Measurements from ENCODE around the gene DYNC2LI1. TPM values are rescaled to one million over a fixed set of nuclear protein-coding genes. Genes with fewer than 3 reads are reported as not detected.
A peak's percentile ranks its signal among the peaks of the same experiment; 100 is the strongest.

The DYNC2LI1 gene
- polyA plus RNA-seq, 6 donors from 2014 or later = 3.1 to 8.1 (median 6.3) TPM

DNA sequence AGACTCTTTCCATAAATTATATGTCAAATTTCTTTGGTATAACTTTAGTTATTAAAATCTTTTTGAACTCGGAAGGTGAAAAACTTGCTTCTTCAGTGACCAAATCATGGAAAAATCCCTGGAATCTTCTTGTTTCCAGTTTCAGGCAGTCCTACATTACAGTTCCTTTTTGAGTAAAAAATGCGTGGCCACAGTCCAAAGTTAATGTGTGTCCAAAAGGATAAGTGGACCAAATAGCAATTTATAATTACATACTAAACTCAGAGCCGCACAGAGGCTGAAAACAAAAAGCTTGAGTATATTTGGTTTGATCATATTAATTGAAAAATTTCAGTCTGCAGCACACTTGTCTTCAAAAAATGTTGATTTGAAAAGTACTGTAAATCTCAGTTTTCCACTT, 28.4 kb upstream of the DYNC2LI1 start:
- Mint-ChIP-seq H3K36me3 (no peaks in the 10 kb centered on the region), H3K4me3 (no peak overlapping the region), H3K4me1 (no peaks in the 10 kb centered on the region), H3K9me3 (no peaks in the 10 kb centered on the region), H3K27ac (no peak overlapping the region), H3K27me3 (peaks cover 5 to 9% (median 8%) of the 10 kb centered on the region in 3 donors)
- ATAC-seq (ENCODE audit: low read depth in 2 of 2) (no peak), DNase-seq (no peak)

DNA sequence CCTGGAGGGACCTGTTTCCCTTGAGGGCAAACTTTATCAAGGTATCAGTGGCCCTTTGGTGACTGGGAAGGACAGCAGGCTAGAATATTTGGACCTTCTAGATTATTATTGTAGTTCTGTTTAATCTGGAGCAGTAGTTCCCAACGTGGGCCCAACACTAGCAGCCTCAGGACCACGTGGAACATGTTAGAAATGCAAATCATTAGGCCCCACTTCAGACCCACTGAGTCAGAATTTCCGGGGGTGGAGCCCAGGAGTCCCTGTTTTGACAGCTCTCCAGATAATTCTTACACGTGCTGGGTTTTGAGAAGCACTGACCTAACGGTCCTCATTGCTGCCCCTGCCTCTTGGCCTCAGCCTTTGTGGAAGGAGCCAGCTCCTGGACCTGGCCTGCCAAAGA, 25.5 kb upstream of the DYNC2LI1 start:
- DNase-seq (no peak), ATAC-seq (ENCODE audit: low read depth in 2 of 2) (no peak)
- H3K27ac Mint-ChIP-seq = no peak overlapping the region
- H3K27me3 Mint-ChIP-seq = peaks cover 7 to 8% (median 8%) of the 10 kb centered on the region in 3 donors
- no peaks in the 10 kb centered on the region for H3K9me3 Mint-ChIP-seq
- no peaks in the 10 kb centered on the region for H3K36me3 Mint-ChIP-seq
- H3K4me3 Mint-ChIP-seq = no peak overlapping the region
- H3K4me1 Mint-ChIP-seq = no peaks in the 10 kb centered on the region

DNA sequence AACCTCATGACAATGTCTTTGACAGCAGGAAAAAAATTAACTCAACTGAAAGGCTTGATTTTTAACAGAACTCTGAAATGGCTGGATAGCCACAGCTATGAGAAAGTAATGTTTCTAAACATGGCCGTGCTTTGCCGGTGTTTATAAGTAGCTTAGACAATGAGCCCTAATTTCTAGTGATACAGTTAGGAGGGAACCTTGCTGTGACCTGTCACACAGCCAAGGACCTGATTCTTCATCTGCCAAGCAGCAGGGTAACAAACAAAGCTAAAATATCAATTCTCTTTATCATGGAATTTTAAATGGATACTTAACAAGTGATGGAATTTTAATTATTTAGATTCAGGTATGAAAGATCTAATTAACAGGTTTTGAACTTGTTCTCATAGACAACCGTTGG, 24.3 kb upstream of the DYNC2LI1 start:
- no peak overlapping the region for H3K27ac Mint-ChIP-seq
- no peaks in the 10 kb centered on the region for H3K36me3 Mint-ChIP-seq
- H3K4me3 Mint-ChIP-seq = no peak overlapping the region
- DNase-seq = no peak
- H3K27me3 Mint-ChIP-seq = peaks cover 8 to 13% (median 8%) of the 10 kb centered on the region in 3 donors
- ATAC-seq (ENCODE audit: low read depth in 2 of 2) = no peak
- H3K4me1 Mint-ChIP-seq = no peaks in the 10 kb centered on the region
- no peaks in the 10 kb centered on the region for H3K9me3 Mint-ChIP-seq

DNA sequence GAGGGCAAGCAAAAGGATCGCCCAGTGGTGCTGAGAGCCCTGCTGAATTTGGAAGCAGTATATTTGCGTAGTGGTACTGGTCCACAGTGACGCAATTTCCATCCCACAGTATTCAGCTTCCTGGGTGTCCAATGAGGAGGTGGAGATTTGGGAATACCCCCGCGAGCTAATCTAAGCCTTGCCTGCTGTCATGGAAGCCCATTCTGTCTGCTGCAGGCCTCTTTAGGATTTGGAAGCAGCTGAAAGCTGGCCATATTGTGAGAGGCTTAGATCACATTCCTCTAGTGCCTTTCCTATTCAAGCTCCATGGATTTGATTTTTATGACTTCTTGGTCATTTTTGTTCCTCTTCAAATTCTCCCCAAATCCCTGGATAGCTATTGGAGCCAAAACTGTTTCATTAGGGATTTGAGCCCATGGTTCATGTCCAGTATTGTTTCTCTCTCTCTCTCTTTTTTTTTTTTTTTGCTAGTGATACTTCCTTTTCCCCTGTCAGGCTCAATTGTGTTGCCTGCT, 22.3 kb upstream of the DYNC2LI1 start:
- H3K27ac Mint-ChIP-seq = no peak overlapping the region
- DNase-seq (no peak), ATAC-seq (ENCODE audit: low read depth in 2 of 2) (no peak)
- H3K4me1 Mint-ChIP-seq = no peaks in the 10 kb centered on the region
- no peak overlapping the region for H3K4me3 Mint-ChIP-seq
- H3K27me3 Mint-ChIP-seq = peaks cover 8 to 20% (median 16%) of the 10 kb centered on the region in 3 donors
- H3K9me3 Mint-ChIP-seq = no peaks in the 10 kb centered on the region
- no peaks in the 10 kb centered on the region for H3K36me3 Mint-ChIP-seq

DNA sequence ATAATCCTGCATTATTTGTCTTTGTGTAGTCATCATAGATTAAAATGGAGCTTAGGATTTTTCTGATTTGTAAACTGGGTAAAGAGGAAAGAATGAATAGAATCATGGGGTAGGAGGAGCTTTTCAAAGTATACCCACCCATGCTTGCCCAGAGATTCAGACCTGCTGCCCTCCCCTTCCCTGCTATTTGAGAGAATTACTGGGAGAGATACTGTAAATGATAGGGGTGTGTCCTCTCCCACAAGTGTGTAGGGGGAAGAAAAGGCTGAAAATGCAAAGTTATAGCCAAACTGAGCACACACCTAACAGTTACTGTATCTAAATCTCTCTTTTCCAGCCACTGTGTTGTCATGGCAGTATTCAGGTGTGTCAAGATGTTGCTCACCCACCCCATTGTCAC, 21.5 kb upstream of the DYNC2LI1 start:
- Mint-ChIP-seq H3K4me1 (no peaks in the 10 kb centered on the region), H3K27ac (no peak overlapping the region), H3K9me3 (no peaks in the 10 kb centered on the region), H3K27me3 (peaks cover 8 to 20% (median 16%) of the 10 kb centered on the region in 3 donors), H3K4me3 (no peak overlapping the region), H3K36me3 (no peaks in the 10 kb centered on the region)
- DNase-seq (no peak), ATAC-seq (ENCODE audit: low read depth in 2 of 2) (no peak)

DNA sequence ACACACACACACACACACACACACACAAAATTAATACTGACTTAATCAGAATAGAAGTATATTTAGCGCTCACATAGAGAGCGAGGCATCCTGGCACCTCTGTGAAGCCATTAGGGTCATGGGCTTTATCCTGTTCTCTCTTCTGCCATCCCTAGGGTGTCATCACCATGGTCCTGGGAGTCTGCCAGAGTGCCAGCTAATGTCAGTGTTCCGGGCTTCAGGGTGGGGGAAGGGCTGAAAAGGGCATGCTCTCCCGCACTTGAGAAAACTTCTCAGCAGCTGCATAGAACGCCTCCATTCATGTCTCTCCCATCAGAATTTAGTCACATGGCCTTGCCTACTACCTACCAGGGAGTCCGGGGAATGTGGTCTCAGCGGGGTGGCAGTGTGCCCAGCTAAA, 19.7 kb upstream of the DYNC2LI1 start:
- no peak for DNase-seq
- no peaks in the 10 kb centered on the region for H3K4me1 Mint-ChIP-seq
- peaks cover 8 to 20% (median 16%) of the 10 kb centered on the region in 3 donors for H3K27me3 Mint-ChIP-seq
- H3K36me3 Mint-ChIP-seq = no peaks in the 10 kb centered on the region
- H3K9me3 Mint-ChIP-seq = no peaks in the 10 kb centered on the region
- no peak overlapping the region for H3K27ac Mint-ChIP-seq
- ATAC-seq (ENCODE audit: low read depth in 2 of 2) = no peak
- no peak overlapping the region for H3K4me3 Mint-ChIP-seq

DNA sequence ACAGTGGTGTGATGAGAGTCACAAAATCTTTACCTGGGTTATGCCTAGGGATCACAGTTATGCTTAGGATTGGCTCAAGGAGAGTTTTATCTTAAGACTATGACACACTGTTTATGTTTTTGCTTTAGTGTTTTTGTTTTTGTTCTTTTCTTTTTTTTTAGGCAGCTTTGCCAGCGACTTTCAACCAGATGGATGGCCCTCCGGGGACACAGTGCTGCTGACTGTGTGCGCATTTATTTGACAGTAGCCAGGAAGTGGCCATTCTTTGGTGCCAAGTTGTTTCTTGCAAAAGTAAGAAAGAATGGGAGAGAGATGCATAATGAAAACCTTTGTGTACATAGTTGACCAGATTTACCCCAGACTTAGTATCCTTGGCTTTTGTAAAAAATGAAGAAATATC, 15.1 kb upstream of the DYNC2LI1 start:
- H3K4me3 Mint-ChIP-seq = no peak overlapping the region
- H3K27me3 Mint-ChIP-seq = peaks cover 0 to 13% (median 8%) of the 10 kb centered on the region in 3 donors
- H3K9me3 Mint-ChIP-seq = no peaks in the 10 kb centered on the region
- H3K4me1 Mint-ChIP-seq = no peaks in the 10 kb centered on the region
- no peak for ATAC-seq (ENCODE audit: low read depth in 2 of 2)
- DNase-seq = no peak
- H3K27ac Mint-ChIP-seq = no peak overlapping the region
- no peaks in the 10 kb centered on the region for H3K36me3 Mint-ChIP-seq

DNA sequence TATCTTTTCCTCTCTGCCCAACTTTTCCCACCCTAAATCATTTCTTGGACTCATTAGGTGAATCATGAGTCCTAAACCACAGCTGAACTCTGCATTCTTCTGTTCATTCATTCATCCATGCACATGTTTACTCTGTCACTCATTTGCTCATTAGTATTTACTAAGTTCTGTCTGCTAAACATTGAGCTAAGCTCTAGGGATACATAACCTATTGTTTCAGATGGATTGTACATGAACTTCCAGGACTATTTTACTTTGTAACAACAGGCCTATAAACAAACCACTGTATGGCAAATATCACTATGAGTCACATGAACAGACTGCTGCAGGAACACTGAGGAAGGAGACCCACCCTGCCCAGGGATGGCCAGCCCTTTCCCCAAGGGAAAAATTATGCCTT, 14.6 kb upstream of the DYNC2LI1 start:
- no peaks in the 10 kb centered on the region for H3K4me1 Mint-ChIP-seq
- peaks cover 0 to 11% (median 8%) of the 10 kb centered on the region in 3 donors for H3K27me3 Mint-ChIP-seq
- H3K36me3 Mint-ChIP-seq = no peaks in the 10 kb centered on the region
- DNase-seq (no peak), ATAC-seq (ENCODE audit: low read depth in 2 of 2) (no peak)
- H3K4me3 Mint-ChIP-seq = no peak overlapping the region
- H3K9me3 Mint-ChIP-seq = no peaks in the 10 kb centered on the region
- no peak overlapping the region for H3K27ac Mint-ChIP-seq

DNA sequence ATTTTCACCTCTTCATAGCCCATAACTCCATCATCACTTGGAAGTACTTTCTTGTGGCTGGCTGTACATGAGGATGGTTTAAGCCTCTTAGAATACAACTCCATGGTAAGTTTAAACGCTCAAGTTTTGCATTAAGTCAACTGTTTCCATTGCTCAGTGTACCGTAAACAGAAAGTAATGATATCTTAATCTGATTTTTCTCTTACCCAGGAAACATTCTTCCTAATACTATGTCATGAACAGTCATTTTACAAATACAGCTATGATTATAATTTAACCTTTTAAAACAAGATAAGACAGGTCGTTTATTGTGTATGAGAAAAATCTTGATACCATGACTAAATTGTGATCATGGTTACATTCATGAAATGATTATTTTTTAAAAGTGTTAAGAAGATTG, 11.6 kb upstream of the DYNC2LI1 start:
- H3K9me3 Mint-ChIP-seq = peaks cover 0 to 3% (median 0%) of the 10 kb centered on the region in 7 donors
- H3K4me3 Mint-ChIP-seq = no peak overlapping the region
- no peak for DNase-seq
- H3K27ac Mint-ChIP-seq = no peak overlapping the region
- ATAC-seq (ENCODE audit: low read depth in 2 of 2) = no peak
- H3K4me1 Mint-ChIP-seq = no peaks in the 10 kb centered on the region
- H3K27me3 Mint-ChIP-seq = peaks cover 0 to 5% (median 0%) of the 10 kb centered on the region in 3 donors
- no peaks in the 10 kb centered on the region for H3K36me3 Mint-ChIP-seq

DNA sequence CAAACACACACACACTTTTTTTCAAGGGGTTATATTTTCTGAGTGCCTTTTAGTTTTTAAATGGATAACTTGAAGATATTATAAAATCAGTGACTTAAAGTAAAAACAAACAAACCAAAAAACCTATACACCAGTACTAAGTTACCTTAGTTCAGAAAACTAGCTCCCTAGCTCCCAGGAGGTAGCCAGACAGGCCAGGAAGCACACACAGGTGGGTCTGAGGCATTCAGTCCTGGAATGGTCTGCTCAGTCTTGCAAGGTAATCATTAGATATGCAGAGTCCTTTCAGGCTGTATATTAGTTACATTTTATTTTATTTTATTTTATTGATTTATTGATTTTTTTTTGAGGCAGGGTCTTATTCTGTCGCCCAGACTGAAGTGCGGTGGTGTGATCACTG, 10.7 kb upstream of the DYNC2LI1 start:
- no peak for DNase-seq
- Mint-ChIP-seq H3K4me1 (no peaks in the 10 kb centered on the region), H3K27ac (no peak overlapping the region), H3K36me3 (no peaks in the 10 kb centered on the region), H3K27me3 (peaks cover 0 to 8% (median 0%) of the 10 kb centered on the region in 3 donors), H3K9me3 (peaks cover 0 to 6% (median 0%) of the 10 kb centered on the region in 7 donors), H3K4me3 (no peak overlapping the region)
- no peak for ATAC-seq (ENCODE audit: low read depth in 2 of 2)

DNA sequence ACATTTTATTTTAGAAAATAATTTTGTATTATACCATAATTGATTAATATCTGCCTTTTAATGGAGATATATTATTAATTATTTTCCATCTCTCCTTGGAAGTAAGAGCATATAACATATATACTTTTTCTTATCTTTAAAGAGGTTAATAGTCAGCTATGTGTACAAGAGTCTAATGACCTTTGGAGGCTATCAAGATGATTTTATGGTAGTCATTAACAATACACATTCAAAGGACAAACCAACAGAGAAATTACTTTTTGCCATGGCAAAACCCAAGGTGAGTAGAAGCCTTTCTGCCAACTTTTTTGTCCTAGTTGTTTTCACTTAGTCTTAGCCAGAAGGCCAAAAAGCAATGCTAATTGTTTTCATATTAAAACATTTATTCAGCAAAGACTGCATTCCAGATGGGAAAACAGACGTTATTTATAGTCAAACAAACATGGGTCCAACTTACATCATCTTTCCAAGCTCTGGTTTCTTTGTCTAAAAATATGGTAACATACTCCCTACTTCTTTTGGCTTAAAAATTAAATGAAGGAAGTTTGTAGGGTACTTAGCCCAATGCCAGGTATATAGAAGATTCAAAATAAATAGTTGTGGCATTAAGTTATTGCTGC, 9.6 kb upstream of the DYNC2LI1 start:
- H3K27me3 Mint-ChIP-seq = peaks cover 6 to 11% (median 10%) of the 10 kb centered on the region in 3 donors
- peaks cover 0 to 6% (median 0%) of the 10 kb centered on the region in 7 donors for H3K9me3 Mint-ChIP-seq
- H3K4me1 Mint-ChIP-seq = no peaks in the 10 kb centered on the region
- ATAC-seq (ENCODE audit: low read depth in 2 of 2) (no peak), DNase-seq (no peak)
- H3K27ac Mint-ChIP-seq = no peak overlapping the region
- H3K36me3 Mint-ChIP-seq = no peaks in the 10 kb centered on the region
- no peak overlapping the region for H3K4me3 Mint-ChIP-seq

DNA sequence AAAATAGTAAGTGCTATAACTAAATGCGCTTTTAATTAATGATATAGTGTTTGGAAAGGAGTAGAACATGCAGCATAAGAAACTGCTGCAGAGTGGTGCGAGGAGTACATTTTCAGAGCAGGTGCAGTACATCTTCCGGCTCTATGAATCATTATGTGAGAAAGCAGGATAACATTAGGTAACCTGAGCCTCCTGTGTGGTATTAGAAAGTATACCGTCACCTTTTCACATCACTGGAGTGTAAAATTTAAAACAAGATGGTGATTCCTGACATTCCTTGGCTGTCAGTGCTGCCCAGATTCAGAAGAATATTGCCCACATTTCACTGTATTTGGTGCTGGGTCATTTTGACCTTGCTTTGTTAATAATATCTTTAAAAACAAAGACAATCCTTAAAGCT, 7.8 kb upstream of the DYNC2LI1 start:
- H3K9me3 Mint-ChIP-seq = peaks cover 0 to 6% (median 0%) of the 10 kb centered on the region in 7 donors
- no peaks in the 10 kb centered on the region for H3K36me3 Mint-ChIP-seq
- H3K27me3 Mint-ChIP-seq = peaks cover 12 to 16% (median 12%) of the 10 kb centered on the region in 3 donors
- ATAC-seq (ENCODE audit: low read depth in 2 of 2) (no peak), DNase-seq (no peak)
- H3K4me1 Mint-ChIP-seq = no peaks in the 10 kb centered on the region
- no peak overlapping the region for H3K27ac Mint-ChIP-seq
- H3K4me3 Mint-ChIP-seq = no peak overlapping the region

DNA sequence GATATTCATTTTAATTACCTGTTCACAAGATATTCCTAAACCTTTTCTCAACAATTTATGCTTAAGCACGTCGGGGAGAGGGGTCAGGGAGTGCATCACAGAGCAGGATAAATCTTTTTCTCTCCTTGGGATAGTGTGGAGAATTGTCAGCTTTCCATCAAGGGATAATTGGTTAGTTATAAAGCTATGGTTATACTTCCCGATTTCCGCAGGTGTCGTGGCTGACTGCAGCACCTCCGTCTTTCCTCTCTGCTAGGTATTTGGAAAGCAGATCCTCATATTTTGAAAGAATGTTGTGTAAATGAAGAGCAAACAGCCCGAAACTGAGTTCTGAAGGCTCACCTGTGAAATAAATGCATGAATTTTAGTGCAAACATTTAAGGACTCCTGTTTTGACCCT, 778 bp downstream of the DYNC2LI1 start:
- no peak for ATAC-seq (ENCODE audit: low read depth in 2 of 2)
- Mint-ChIP-seq H3K9me3 (no peaks in the 10 kb centered on the region), H3K4me1 (peaks cover 15 to 17% (median 16%) of the 10 kb centered on the region in 3 donors), H3K27me3 (peaks cover 5 to 19% (median 13%) of the 10 kb centered on the region in 3 donors), H3K4me3 (peak overlapping the region; percentile 93 to 98 (median 96)), H3K36me3 (peaks cover 0 to 2% of the 10 kb centered on the region in 2 donors), H3K27ac (peak overlapping the region in 2 of 6 donors; percentile 92 to 94)
- DNase-seq = no peak

DNA sequence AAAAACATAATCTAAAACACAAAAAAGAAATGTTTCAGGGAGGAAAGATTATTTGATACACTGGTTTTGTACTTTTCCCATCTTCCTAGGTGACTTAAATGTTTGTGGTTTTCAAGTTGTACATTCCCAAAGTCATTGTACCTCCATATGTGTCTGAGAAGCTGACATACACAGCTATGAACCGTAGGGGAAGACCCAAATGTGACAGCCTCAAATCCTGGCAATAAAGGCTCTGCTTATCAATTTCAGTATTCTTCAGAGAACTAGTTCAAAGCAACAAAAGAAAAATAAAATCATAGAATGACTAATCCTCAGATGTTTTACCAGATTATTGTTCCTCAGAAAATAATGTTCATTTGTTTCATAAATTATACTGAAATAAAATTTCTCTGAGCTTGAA, 2.5 kb downstream of the DYNC2LI1 start:
- no peak overlapping the region for H3K27ac Mint-ChIP-seq
- no peak for ATAC-seq (ENCODE audit: low read depth in 2 of 2)

More for the DNA sequence above, 2.5 kb downstream of the DYNC2LI1 start:
- Mint-ChIP-seq H3K4me3 (peak overlapping the region in 1 of 8 donors; percentile 15), H3K36me3 (peaks cover 0 to 10% of the 10 kb centered on the region in 2 donors), H3K4me1 (peaks cover 15 to 17% (median 16%) of the 10 kb centered on the region in 3 donors), H3K27me3 (peaks cover 5 to 14% (median 5%) of the 10 kb centered on the region in 3 donors), H3K9me3 (no peaks in the 10 kb centered on the region)
- no peak for DNase-seq
